ENCODE data around the gene HAVCR1. TPM values are rescaled to one million over a fixed set of nuclear protein-coding genes. Genes with fewer than 3 reads are reported as not detected.
"Not testable (repeated sequence)": the region's sequence is repeated elsewhere in the genome, so short reads cannot be mapped to it uniquely, and the experiment has no call there.

HAVCR1 gene
- total RNA-seq, 4 donors from 2014 or later: 0.60 to 3.7 (median 2.9) TPM; not detected in 1

- no peak for DNase-seq
- H3K4me1 ChIP-seq: no peaks in the 10 kb centered on the region
- H3K36me3 ChIP-seq: no peaks in the 10 kb centered on the region
- H3K27ac ChIP-seq: no peak overlapping the region
- intact Hi-C loops (cut with DNase I; ENCODE audit: low total_unique reads) (no loop called here), in situ Hi-C loops (cut with MboI; ENCODE audit: low pct_ligation_motif_present in 1 of 4, low pct_unique_long_range_greater_than_20kb in 1 of 4, low sequenced_read_pairs in 3 of 4) (no loop called here)
- H3K27me3 ChIP-seq: no peaks in the 10 kb centered on the region
- TF ChIP-seq POLR2AphosphoS5 (IDR thresholded peaks at IDR 0.05) (no peak), POLR2A (IDR thresholded peaks at IDR 0.05) (no peak), EP300 (IDR thresholded peaks at IDR 0.05; ENCODE audit: low read depth) (no peak), CTCF (IDR thresholded peaks at IDR 0.05) (no peak)
- peaks cover 9% of the 10 kb centered on the region in 2 donors for H3K9me3 ChIP-seq
- H3K4me3 ChIP-seq: no peak overlapping the region
Measured at GRCh38 chr5:157020002-157020401, 38.9 kb downstream of the HAVCR1 start.

GRCh38 chr5:157014143-157014542 is 44.8 kb downstream of the HAVCR1 start:
- in situ Hi-C loops (cut with MboI; ENCODE audit: low pct_ligation_motif_present in 1 of 4, low pct_unique_long_range_greater_than_20kb in 1 of 4, low sequenced_read_pairs in 3 of 4); H3K4me1 ChIP-seq; H3K27ac ChIP-seq; H3K36me3 ChIP-seq; intact Hi-C loops (cut with DNase I; ENCODE audit: low total_unique reads); DNase-seq; H3K27me3 ChIP-seq; H3K4me3 ChIP-seq: not testable (repeated sequence)
- H3K9me3 ChIP-seq: peaks cover 9 to 11% of the 10 kb centered on the region in 2 donors
- WGBS, 2 donors (ENCODE audit: low coverage in 1 of 2): 86% methylated on average over 7 of the region's 28 CpGs; no CpG with 5 or more reads in 1 of the 2 donors

GRCh38 chr5:157006262-157006661 is 52.7 kb downstream of the HAVCR1 start:
- intact Hi-C loops (cut with DNase I; ENCODE audit: low total_unique reads) (no loop called here), in situ Hi-C loops (cut with MboI; ENCODE audit: low pct_ligation_motif_present in 1 of 4, low pct_unique_long_range_greater_than_20kb in 1 of 4, low sequenced_read_pairs in 3 of 4) (no loop called here)
- H3K4me3 ChIP-seq: no peak overlapping the region
- no peak overlapping the region for H3K27ac ChIP-seq
- H3K4me1 ChIP-seq: no peaks in the 10 kb centered on the region
- WGBS, 2 donors (ENCODE audit: low coverage in 1 of 2): 70 to 72% methylated on average over 2 of the region's 2 CpGs
- no peaks in the 10 kb centered on the region for H3K36me3 ChIP-seq
- TF ChIP-seq CTCF (IDR thresholded peaks at IDR 0.05): no peak
- no peak for TF ChIP-seq POLR2A (IDR thresholded peaks at IDR 0.05)
- TF ChIP-seq POLR2AphosphoS5 (IDR thresholded peaks at IDR 0.05): no peak
- TF ChIP-seq EP300 (IDR thresholded peaks at IDR 0.05; ENCODE audit: low read depth): no peak
- H3K9me3 ChIP-seq: no peaks in the 10 kb centered on the region
- DNase-seq: no peak
- H3K27me3 ChIP-seq: no peaks in the 10 kb centered on the region

GRCh38 chr5:157004893-157005551 is 53.9 kb downstream of the HAVCR1 start:
- Histone ChIP-seq H3K36me3 (no peaks in the 10 kb centered on the region), H3K27ac (no peak overlapping the region), H3K4me3 (no peak overlapping the region), H3K9me3 (peaks cover 0 to 6% of the 10 kb centered on the region in 2 donors), H3K4me1 (no peaks in the 10 kb centered on the region), H3K27me3 (no peaks in the 10 kb centered on the region)
- intact Hi-C loops (cut with DNase I; ENCODE audit: low total_unique reads) (no loop called here), in situ Hi-C loops (cut with MboI; ENCODE audit: low pct_ligation_motif_present in 1 of 4, low pct_unique_long_range_greater_than_20kb in 1 of 4, low sequenced_read_pairs in 3 of 4) (no loop called here)
- TF ChIP-seq POLR2AphosphoS5 (IDR thresholded peaks at IDR 0.05) (no peak), CTCF (IDR thresholded peaks at IDR 0.05) (no peak), POLR2A (IDR thresholded peaks at IDR 0.05) (no peak), EP300 (IDR thresholded peaks at IDR 0.05; ENCODE audit: low read depth) (no peak)
- DNase-seq: no peak

GRCh38 chr5:156991714-156992113 is 67.2 kb downstream of the HAVCR1 start:
- no peaks in the 10 kb centered on the region for H3K27me3 ChIP-seq
- no peaks in the 10 kb centered on the region for H3K4me1 ChIP-seq
- DNase-seq: no peak
- H3K36me3 ChIP-seq: no peaks in the 10 kb centered on the region
- in situ Hi-C loops (cut with MboI; ENCODE audit: low pct_ligation_motif_present in 1 of 4, low pct_unique_long_range_greater_than_20kb in 1 of 4, low sequenced_read_pairs in 3 of 4) (no loop called here), intact Hi-C loops (cut with DNase I; ENCODE audit: low total_unique reads) (no loop called here)
- H3K4me3 ChIP-seq: no peak overlapping the region
- H3K27ac ChIP-seq: no peak overlapping the region
- TF ChIP-seq POLR2A (IDR thresholded peaks at IDR 0.05) (no peak), CTCF (IDR thresholded peaks at IDR 0.05) (no peak), EP300 (IDR thresholded peaks at IDR 0.05; ENCODE audit: low read depth) (no peak), POLR2AphosphoS5 (IDR thresholded peaks at IDR 0.05) (no peak)
- H3K9me3 ChIP-seq: no peaks in the 10 kb centered on the region
- WGBS, 2 donors (ENCODE audit: low coverage in 1 of 2): 75 to 79% methylated on average over 3 to 4 of the region's 4 CpGs

All from transverse colon (tissue), 4 donors.